ENCODE results near the gene MYBPC2. TPM values are rescaled to one million over a fixed set of nuclear protein-coding genes. Genes with fewer than 3 reads are reported as not detected.
"Not testable (repeated sequence)": the region's sequence is repeated elsewhere in the genome, so short reads cannot be mapped to it uniquely, and the experiment has no call there.

MYBPC2 gene
- total RNA-seq, 1 experiment from 2014 or later: not detected

DNA sequence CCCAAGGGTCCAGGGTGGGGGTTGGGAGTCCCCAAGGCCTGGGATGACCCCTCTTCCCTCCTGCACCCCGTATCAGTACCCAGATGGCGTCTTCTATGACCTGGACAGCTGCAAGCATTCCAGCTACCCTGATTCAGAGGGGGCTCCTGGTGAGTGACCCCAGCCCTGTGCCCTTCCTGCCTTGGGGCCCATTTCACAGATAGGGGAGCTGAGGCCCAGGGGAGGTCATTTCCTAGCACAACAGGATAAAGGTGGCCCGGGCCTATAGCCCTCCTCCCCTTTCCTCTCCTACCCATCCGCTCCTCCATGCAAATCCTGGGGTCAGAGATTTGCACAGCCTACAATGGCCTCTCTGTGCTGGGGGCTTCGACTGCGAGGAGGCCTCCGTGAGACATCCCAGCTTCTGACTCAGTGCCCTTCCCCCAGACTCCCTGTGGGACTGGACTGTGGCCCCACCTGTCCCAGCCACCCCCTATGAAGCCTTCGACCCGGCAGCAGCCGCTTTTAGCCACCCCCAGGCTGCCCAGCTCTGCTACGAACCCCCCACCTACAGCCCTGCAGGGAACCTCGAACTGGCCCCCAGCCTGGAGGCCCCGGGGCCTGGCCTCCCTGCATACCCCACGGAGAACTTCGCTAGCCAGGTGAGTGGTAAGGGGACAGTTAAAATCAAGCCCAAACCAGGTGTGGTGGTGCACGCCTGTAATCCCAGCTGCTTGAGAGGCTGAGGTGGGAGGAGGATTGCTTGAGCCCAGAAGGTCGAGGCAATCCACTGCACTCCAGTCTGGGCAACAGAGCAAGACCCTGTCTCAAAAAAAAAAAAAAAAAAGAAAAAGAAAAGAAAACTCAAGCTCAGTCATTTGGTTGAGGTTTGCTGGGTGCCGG lies 10.1 kb upstream of the MYBPC2 start:
- DNase-seq (ENCODE audit: low spot score): no peak
- in situ Hi-C loops (cut with HindIII; ENCODE audit: low sequenced_read_pairs): no loop called here

DNA sequence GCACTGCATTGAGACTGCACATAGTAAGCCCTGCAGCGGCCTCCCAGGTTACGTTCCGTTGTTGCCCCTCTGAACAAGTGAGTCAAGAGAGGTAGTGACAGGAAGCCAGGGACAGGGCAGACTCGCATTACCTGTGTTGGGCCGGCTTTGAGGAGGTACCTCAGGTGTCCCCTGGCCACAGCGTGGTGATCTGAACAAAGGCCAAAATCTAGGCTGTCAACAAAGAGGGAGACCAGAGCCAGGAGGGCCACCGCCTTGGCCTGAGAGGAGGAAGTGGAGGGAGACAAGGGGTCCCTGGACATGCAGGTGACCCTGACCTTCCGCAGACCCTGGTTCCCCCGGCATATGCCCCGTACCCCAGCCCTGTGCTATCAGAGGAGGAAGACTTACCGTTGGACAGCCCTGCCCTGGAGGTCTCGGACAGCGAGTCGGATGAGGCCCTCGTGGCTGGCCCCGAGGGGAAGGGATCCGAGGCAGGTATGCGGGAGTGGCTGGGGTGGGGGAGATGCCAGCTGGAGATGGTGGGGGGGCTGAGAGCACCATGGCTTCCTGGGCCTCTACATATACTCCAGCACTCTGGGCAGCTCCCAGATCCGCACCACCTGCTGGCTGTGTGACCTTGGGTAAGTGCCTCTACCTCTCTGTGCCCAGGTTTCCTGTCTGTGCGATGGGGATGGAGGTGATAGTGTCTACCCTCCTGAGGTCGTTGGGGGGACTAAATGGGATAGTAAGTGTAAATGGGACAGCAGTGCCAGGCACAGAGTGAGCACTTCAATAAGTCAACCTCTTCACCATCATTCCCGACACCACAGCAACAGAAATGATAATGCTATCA lies 9.2 kb upstream of the MYBPC2 start:
- no peak for DNase-seq (ENCODE audit: low spot score)
- in situ Hi-C loops (cut with HindIII; ENCODE audit: low sequenced_read_pairs): no loop called here

DNA sequence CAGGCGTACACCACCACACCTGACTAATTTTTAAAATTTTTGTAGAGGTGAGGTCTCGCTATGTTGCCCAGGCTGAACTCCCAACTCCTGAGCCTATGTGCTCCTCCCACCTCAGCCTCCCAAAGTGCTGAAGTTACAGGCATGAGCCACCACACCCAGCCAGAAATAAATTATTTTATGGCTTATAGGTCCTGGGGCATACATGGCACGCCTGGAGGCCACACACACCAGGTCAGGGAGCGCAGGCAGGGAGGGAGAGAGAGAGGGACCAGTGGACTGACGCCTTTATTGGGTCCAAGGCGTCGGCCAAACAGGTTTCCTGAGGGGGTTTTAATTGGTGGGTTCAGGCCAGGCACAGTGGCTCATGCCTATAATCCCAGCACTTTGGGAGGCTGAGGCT lies 7.1 kb upstream of the MYBPC2 start:
- no peak for DNase-seq (ENCODE audit: low spot score)
- in situ Hi-C loops (cut with HindIII; ENCODE audit: low sequenced_read_pairs): no loop called here

- no peak for DNase-seq (ENCODE audit: low spot score)
- in situ Hi-C loops (cut with HindIII; ENCODE audit: low sequenced_read_pairs): no loop called here
These were observed 5.3 kb upstream of the MYBPC2 start for GRCh38 chr19:50427318-50427925.

- DNase-seq (ENCODE audit: low spot score): peak; percentile 28
- in situ Hi-C loops (cut with HindIII; ENCODE audit: low sequenced_read_pairs): no loop called here
These were observed 4.7 kb upstream of the MYBPC2 start for GRCh38 chr19:50427997-50428425.

DNA sequence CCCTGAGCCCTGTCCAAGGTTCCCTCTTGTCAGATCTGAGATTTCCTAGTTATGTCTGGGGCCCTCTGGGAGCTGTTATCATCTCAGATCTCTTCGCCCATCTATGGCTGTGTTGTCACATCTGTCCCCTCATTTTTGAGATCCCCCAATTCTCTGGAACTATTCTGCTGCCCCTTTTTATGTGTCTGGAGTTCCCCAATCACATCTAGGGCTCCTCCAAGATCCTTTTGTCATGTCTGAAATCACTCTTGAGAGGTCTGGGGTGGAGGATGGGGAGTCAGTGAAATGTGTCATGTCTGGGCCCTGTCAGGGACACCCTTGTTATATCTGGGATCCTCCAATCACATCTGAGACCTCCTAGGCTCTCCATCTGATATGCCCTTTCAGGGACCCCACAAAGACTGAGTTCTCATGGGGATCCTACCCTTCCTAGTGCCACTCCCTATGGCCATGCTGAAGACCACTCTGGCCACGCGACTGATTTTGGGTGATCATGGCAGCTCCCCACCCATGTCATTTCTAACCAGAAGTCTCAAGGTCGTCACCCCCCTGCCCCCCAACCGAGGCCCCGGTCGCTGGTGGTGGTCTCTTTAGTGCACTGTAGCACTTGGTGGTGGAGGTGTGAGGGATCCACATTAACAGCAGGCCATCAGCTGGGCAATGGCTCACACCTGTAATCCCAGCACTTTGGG lies 3.8 kb upstream of the MYBPC2 start:
- in situ Hi-C loops (cut with HindIII; ENCODE audit: low sequenced_read_pairs): no loop called here
- no peak for DNase-seq (ENCODE audit: low spot score)

DNA sequence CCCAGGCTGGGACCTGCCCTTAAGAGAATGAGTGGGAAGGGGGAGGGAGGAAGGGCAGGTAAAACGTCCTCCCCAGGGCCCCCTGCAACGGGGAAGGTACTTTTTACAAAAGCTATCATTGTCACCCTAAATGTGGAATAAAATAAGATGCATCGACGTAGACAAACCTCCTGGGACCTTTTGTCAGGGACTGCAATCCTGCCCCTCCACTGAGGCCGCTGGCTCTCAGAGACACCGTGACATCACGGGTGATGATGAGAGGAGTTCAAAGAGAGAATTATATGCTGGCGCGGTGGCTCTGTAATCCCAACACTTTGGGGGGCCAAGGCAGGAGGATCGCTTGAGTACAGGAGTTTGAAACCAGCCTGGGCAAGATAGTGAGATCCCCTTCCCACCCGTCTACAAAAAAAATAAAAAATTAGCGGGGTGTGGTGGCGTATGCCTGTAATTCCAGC lies 1.8 kb upstream of the MYBPC2 start:
- in situ Hi-C loops (cut with HindIII; ENCODE audit: low sequenced_read_pairs): no loop called here
- no peak for DNase-seq (ENCODE audit: low spot score)

DNA sequence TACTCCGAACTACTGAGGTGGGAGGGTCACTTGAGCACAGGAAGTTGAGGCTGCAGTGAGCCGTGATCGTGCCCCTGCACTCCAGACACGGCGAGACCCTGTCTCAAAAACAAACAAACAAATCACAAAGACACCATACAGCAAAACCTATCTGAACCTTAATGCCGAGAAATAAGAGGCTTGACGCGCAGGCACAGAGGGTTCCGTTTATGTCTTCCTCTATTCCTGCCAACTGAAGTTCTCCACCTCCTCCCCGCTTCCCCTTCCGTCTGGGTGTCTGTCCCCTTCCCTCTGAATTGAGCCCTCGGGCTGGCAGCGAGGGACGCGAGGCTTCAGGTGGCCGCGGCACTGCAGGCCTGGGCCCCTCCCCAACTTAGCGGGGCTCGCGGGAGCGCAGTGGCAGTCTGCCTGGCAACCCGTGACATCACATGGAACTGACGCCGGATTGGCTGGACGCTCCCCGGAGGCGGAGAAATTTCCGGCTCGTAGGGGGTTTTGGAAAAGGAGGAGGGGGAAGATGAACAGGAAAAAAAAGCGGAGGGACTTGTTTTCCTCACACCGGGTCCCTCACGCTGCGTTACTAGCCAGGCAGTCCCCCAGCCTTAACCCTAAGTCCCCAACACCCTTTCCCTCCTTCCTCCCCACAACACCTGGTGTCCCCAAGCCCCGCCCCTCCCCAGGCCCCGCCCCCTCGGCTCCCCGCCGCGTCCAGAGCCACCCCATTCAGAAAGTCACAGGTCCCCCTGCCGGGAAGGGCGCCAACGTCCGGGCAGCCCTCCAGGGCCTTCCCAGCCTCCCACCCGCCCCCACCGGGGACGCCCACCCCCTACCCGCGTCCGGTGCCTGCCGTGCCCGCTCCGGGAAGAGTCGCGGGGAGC lies 1.1 kb upstream of the MYBPC2 start:
- in situ Hi-C loops (cut with HindIII; ENCODE audit: low sequenced_read_pairs): no loop called here
- peak; percentile 76 for DNase-seq (ENCODE audit: low spot score)

GRCh38 chr19:50433201-50434180 lies 799 bp downstream of the MYBPC2 start:
- in situ Hi-C loops (cut with HindIII; ENCODE audit: low sequenced_read_pairs): no loop called here
- no peak for DNase-seq (ENCODE audit: low spot score)

DNA sequence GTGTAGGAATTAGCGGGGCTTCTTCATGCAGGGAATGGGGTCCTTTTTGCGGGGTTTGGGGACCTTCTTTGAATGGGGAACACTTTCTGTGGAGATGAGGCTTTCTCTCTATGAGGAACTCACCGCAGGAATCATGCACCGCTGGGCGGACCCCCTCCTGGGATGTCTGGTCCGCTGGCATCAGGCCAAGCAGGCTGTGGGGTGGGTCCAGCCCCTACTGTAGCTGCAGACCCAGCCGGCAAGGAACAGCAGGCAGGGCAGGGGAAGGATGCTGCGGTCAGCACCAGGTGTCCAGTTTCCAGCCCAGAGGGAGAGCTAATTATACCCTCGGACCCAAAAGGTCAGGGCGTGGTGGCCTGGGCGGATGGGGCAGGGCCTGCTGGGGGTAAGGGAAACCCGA lies 1.8 kb downstream of the MYBPC2 start:
- no peak for DNase-seq (ENCODE audit: low spot score)
- in situ Hi-C loops (cut with HindIII; ENCODE audit: low sequenced_read_pairs): no loop called here

GRCh38 chr19:50435221-50435620 lies 2.5 kb downstream of the MYBPC2 start:
- no peak for DNase-seq (ENCODE audit: low spot score)
- in situ Hi-C loops (cut with HindIII; ENCODE audit: low sequenced_read_pairs): no loop called here

DNA sequence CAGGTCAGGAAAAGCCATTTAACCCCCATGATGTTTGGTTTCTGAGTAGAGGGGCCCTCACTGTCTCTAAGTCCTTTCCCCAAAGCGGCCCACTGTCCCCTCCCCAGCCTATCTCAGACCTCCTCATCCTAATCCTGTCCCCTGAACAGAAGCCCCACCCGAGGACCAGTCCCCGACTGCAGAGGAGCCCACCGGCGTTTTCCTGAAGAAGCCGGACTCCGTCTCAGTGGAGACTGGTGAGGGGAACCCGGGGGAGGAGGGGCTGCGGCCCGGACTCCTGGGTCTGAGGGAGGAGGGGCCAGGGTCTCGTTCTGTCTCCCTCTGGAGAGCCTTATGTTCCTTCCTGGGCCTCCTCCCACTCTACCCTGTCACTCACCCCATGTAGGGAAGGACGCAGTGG lies 2.9 kb downstream of the MYBPC2 start:
- DNase-seq (ENCODE audit: low spot score): no peak
- in situ Hi-C loops (cut with HindIII; ENCODE audit: low sequenced_read_pairs): no loop called here

DNA sequence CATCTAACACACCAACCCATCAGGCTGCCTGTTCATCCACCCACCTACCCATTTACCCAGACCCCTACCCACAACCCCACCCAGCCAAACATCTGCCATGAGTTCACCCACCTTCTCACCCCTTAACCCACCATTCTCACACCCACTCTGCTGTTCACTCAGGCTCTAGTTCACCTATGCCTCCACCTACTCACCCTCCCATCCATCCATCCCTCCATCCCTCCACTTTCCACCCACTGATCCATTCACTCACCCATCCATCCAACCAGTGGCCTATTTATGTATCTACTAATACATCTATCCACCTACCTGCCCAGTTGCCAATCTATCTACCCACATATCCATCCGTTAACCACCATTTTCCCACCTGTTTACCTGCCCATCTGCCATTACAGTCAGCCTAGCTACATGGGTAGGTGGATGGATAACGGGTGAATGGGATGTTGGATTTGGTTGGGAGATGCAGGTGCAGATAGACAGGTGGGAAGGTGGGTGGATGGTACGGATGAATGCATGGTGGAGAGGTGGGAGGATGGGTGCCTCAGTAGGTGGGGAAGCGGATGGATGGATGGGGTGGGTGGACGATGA lies 5.3 kb downstream of the MYBPC2 start:
- no peak for DNase-seq (ENCODE audit: low spot score)
- in situ Hi-C loops (cut with HindIII; ENCODE audit: low sequenced_read_pairs): no loop called here

GRCh38 chr19:50439130-50439529 lies 6.4 kb downstream of the MYBPC2 start:
- DNase-seq (ENCODE audit: low spot score); in situ Hi-C loops (cut with HindIII; ENCODE audit: low sequenced_read_pairs): not testable (repeated sequence)

GRCh38 chr19:50444059-50444458 lies 11.4 kb downstream of the MYBPC2 start:
- in situ Hi-C loops (cut with HindIII; ENCODE audit: low sequenced_read_pairs): no loop called here
- no peak for DNase-seq (ENCODE audit: low spot score)

GRCh38 chr19:50447053-50447452 lies 14.4 kb downstream of the MYBPC2 start:
- in situ Hi-C loops (cut with HindIII; ENCODE audit: low sequenced_read_pairs): no loop called here
- DNase-seq (ENCODE audit: low spot score): no peak

- DNase-seq (ENCODE audit: low spot score): no peak
- in situ Hi-C loops (cut with HindIII; ENCODE audit: low sequenced_read_pairs): no loop called here
These were observed 15.1 kb downstream of the MYBPC2 start for GRCh38 chr19:50447750-50448149.
